SU-DHL-6 (cell line): ENCODE measurements around the gene BICC1.

Experiments
- H2AFZ ChIP-seq: fragments of 200-600 bp; sonication (generic); 2 replicates; pipeline ENCODE4 v1.6.1; 2014; ENCODE audit warnings: low read depth, mild to moderate bottlenecking, moderate library complexity, mixed read lengths, antibody characterized with exemption, low read length; ENCODE audit not compliant: severe bottlenecking
- H3F3A ChIP-seq: fragments of 200-600 bp; shearing (Covaris generic); 2 replicates; pipeline ENCODE4 v1.6.0; 2016; ENCODE audit warnings: antibody characterized with exemption, mild to moderate bottlenecking; ENCODE audit not compliant: insufficient read depth
- H3K27ac ChIP-seq: fragments of 200-600 bp; sonication (generic); 2 replicates; pipeline ENCODE4 v1.5.1; 2016; ENCODE audit warnings: low read depth, mild to moderate bottlenecking, low read length, moderate library complexity, mixed read lengths
- H3K27me3 ChIP-seq: fragments of 200-600 bp; sonication (generic), shearing (Covaris generic); 2 replicates; pipeline ENCODE4 v1.6.0; 2014; ENCODE audit warnings: mild to moderate bottlenecking, low read length
- H3K36me3 ChIP-seq: fragments of 200-600 bp; sonication (generic); 2 replicates; pipeline ENCODE4 v1.6.1; 2014; ENCODE audit warnings: mild to moderate bottlenecking, low read length, mixed read lengths
- H3K4me2 ChIP-seq: fragments of 300-600, 200-600 bp; shearing (Covaris generic), sonication (generic); 2 replicates; pipeline ENCODE4 v1.6.0; 2014; ENCODE audit warnings: low read length, low read depth, mild to moderate bottlenecking; ENCODE audit not compliant: poor library complexity, severe bottlenecking
- H3K4me3 ChIP-seq: fragments of 200-600 bp; sonication (generic); 2 replicates; pipeline ENCODE4 v1.5.1; 2014; ENCODE audit warnings: antibody characterized with exemption, low read length, mild to moderate bottlenecking, mixed read lengths; ENCODE audit not compliant: insufficient read depth, poor library complexity, severe bottlenecking
- H3K79me2 ChIP-seq: fragments of 200-600 bp; sonication (generic); 2 replicates; pipeline ENCODE4 v1.6.1; 2014; ENCODE audit warnings: mild to moderate bottlenecking, low read length, moderate library complexity; ENCODE audit not compliant: insufficient read depth
- H3K9ac ChIP-seq: fragments of 200-600 bp; sonication (generic); 2 replicates; pipeline ENCODE4 v1.7.0; 2014; ENCODE audit warnings: mild to moderate bottlenecking, low read length
- H3K9me2 ChIP-seq: fragments of 200-600 bp; sonication (generic); replicated peaks from 2 replicates; pipeline ENCODE4 v1.6.1; 2014; ENCODE audit warnings: low read length; ENCODE audit not compliant: insufficient read depth
- H3K9me3 ChIP-seq: fragments of 200-600 bp; sonication (generic); 2 replicates; pipeline ENCODE4 v1.6.1; 2014; ENCODE audit warnings: low read length, mixed read lengths; ENCODE audit not compliant: insufficient read depth
- H4K20me1 ChIP-seq: fragments of 200-600 bp; sonication (generic); 2 replicates; pipeline ENCODE4 v1.6.1; 2014; ENCODE audit warnings: low read depth, mild to moderate bottlenecking, antibody characterized with exemption, low read length, moderate library complexity, mixed read lengths
- EZH2phosphoT487 ChIP-seq: fragments of 200-600 bp; sonication (generic), shearing (Covaris generic); conservative IDR thresholded peaks from 2 replicates; pipeline ENCODE4 v1.6.1; 2018; ENCODE audit warnings: mild to moderate bottlenecking, antibody characterized with exemption, low read length, moderate library complexity, mixed read lengths
- TF ChIP-seq, protein P1 (sequence below): fragments of 200-600 bp; sonication (generic); IDR thresholded peaks from one replicate; pipeline ENCODE4 v1.5.1; 2017; ENCODE audit warnings: antibody characterized with exemption, mild to moderate bottlenecking, low read length, moderate library complexity; ENCODE audit not compliant: insufficient read depth, poor library complexity, severe bottlenecking

The BICC1 gene

GRCh38 chr10:58513188-58514110, 777 bp downstream of the BICC1 start:
- H3K27ac ChIP-seq = no peak overlapping the region

DNA sequence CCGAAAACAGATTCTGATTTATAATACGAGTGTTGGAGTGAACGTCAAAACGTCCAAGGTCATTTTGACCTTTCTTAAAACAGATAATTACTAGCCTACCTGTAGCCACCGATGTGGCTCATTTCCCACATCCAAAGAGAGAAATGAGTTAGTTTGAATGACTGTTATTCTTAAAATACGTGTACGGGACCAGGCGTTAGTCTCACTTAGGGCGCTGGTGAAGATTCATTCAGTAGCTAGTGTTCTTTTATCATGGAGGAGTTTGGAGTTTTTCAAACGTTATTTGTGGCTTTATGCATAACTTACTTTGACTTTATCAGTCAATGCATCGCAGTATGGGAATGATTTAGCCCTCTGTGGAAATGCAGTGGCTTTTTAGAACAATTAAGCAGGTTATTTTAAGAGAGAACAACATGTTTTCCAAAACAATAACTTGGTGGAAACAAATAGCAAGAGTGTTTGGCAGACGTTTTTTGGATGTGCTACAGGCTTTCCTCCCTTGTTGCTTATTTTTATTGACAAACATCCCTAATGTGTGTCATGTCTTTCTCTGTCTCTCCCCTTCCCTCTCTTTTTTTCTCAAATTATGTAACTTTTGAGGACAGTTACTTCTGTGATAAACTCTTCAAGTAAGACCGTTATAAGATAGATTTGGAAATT, 1.6 kb downstream of the BICC1 start:
- no peaks in the 10 kb centered on the region for H3K9me2 ChIP-seq
- no peak overlapping the region for H2AFZ ChIP-seq

More at GRCh38 chr10:58513188-58514110, 777 bp downstream of the BICC1 start:
- TF ChIP-seq EZH2phosphoT487 = no peak
- TF ChIP-seq, protein P1, sequence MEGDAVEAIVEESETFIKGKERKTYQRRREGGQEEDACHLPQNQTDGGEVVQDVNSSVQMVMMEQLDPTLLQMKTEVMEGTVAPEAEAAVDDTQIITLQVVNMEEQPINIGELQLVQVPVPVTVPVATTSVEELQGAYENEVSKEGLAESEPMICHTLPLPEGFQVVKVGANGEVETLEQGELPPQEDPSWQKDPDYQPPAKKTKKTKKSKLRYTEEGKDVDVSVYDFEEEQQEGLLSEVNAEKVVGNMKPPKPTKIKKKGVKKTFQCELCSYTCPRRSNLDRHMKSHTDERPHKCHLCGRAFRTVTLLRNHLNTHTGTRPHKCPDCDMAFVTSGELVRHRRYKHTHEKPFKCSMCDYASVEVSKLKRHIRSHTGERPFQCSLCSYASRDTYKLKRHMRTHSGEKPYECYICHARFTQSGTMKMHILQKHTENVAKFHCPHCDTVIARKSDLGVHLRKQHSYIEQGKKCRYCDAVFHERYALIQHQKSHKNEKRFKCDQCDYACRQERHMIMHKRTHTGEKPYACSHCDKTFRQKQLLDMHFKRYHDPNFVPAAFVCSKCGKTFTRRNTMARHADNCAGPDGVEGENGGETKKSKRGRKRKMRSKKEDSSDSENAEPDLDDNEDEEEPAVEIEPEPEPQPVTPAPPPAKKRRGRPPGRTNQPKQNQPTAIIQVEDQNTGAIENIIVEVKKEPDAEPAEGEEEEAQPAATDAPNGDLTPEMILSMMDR = no peak
- no peaks in the 10 kb centered on the region for H3K27me3 ChIP-seq
- no peak overlapping the region for H3K4me2 ChIP-seq
- H3K79me2 ChIP-seq = no peaks in the 10 kb centered on the region
- H3F3A ChIP-seq = no peaks in the 10 kb centered on the region
- no peak overlapping the region for H3K9ac ChIP-seq
- no peaks in the 10 kb centered on the region for H3K9me3 ChIP-seq
- H4K20me1 ChIP-seq = no peaks in the 10 kb centered on the region
- H3K9me2 ChIP-seq = no peaks in the 10 kb centered on the region
- no peak overlapping the region for H2AFZ ChIP-seq
- no peaks in the 10 kb centered on the region for H3K36me3 ChIP-seq
- no peak overlapping the region for H3K4me3 ChIP-seq

DNA sequence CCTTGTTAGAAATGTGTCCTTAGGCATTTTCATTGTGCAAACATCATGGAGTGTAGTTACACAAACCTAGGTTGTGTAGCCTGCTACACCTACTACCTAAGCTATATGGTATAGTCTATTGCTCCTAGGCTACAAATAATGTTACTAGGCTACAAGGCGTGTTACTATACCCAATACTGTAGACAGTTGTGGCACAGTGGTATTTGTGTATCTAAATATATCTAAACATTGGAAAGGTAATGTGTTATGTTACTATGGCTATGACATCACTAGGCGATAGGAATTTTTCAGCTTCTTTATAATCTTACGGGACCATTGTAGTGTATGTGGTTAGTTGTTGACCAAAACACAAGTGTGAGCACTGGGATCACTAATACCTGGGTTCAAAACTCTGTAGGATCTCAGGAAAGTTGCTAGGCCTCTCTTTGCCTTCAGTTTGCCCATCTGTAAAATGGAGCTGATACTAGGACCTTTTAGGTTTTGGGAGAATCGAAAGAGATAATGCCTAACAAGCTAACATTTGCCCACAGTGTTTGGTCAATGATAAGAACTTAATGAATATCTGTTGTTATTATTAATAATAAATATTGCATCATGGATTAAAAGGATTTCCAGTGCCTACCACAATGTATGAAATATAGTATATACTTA, 2.7 kb downstream of the BICC1 start:
- H3K4me2 ChIP-seq = no peak overlapping the region
- no peak overlapping the region for H3K9ac ChIP-seq
- no peaks in the 10 kb centered on the region for H3K27me3 ChIP-seq
- H4K20me1 ChIP-seq = no peaks in the 10 kb centered on the region
- no peak for TF ChIP-seq EZH2phosphoT487
- TF ChIP-seq, protein P1 = no peak
- H3K36me3 ChIP-seq = no peaks in the 10 kb centered on the region
- no peaks in the 10 kb centered on the region for H3K9me3 ChIP-seq
- H3K9me2 ChIP-seq = no peaks in the 10 kb centered on the region
- H3K4me3 ChIP-seq = no peak overlapping the region
- H3K27ac ChIP-seq = no peak overlapping the region
- no peaks in the 10 kb centered on the region for H3K79me2 ChIP-seq
- no peak overlapping the region for H2AFZ ChIP-seq
- no peaks in the 10 kb centered on the region for H3F3A ChIP-seq

More for the DNA sequence above, 1.6 kb downstream of the BICC1 start:
- H3K4me2 ChIP-seq = no peak overlapping the region
- no peaks in the 10 kb centered on the region for H3K79me2 ChIP-seq
- H3K36me3 ChIP-seq = no peaks in the 10 kb centered on the region
- H3K9ac ChIP-seq = no peak overlapping the region
- no peak overlapping the region for H3K4me3 ChIP-seq
- no peaks in the 10 kb centered on the region for H3F3A ChIP-seq
- H4K20me1 ChIP-seq = no peaks in the 10 kb centered on the region
- no peak overlapping the region for H3K27ac ChIP-seq
- no peaks in the 10 kb centered on the region for H3K27me3 ChIP-seq
- no peaks in the 10 kb centered on the region for H3K9me3 ChIP-seq
- no peak for TF ChIP-seq EZH2phosphoT487
- TF ChIP-seq, protein P1 = no peak
